HG02981 (cell line): ENCODE results near the gene HSPA1L.
"Not testable (repeated sequence)": the region's sequence is repeated elsewhere in the genome, so short reads cannot be mapped to it uniquely, and the experiment has no call there.

ENCODE experiments used
- ATAC-seq: cut with Tn5 transposase; IDR thresholded peaks from one replicate; pipeline ENCODE4 v1.9.1; 2021; ENCODE audit warnings: mild to moderate bottlenecking, moderate library complexity; ENCODE audit not compliant: unreplicated experiment

HSPA1L gene

DNA sequence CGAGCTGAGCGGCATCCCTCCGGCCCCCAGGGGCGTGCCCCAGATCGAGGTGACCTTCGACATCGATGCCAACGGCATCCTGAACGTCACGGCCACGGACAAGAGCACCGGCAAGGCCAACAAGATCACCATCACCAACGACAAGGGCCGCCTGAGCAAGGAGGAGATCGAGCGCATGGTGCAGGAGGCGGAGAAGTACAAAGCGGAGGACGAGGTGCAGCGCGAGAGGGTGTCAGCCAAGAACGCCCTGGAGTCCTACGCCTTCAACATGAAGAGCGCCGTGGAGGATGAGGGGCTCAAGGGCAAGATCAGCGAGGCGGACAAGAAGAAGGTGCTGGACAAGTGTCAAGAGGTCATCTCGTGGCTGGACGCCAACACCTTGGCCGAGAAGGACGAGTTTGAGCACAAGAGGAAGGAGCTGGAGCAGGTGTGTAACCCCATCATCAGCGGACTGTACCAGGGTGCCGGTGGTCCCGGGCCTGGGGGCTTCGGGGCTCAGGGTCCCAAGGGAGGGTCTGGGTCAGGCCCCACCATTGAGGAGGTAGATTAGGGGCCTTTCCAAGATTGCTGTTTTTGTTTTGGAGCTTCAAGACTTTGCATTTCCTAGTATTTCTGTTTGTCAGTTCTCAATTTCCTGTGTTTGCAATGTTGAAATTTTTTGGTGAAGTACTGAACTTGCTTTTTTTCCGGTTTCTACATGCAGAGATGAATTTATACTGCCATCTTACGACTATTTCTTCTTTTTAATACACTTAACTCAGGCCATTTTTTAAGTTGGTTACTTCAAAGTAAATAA, 2.2 kb upstream of the HSPA1L start:
- not testable (repeated sequence) for ATAC-seq

DNA sequence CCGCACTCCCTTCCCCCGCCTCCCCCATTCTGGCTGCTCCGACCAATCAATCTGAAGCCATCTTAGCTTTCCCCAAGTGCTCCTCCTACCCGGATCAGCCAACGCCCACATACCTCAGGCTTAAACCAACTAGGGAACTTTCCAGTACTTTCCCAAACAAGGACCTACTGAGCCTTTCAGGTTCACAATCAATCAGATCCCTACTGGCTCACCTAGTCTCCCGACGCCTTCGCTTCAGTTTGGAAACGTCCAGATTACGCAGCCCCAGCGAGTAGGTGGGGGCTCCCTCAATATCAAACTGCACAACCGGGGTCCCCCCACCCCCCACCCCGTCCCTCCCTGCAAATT, 432 bp downstream of the HSPA1L start:
- peak; percentile 41 for ATAC-seq

DNA sequence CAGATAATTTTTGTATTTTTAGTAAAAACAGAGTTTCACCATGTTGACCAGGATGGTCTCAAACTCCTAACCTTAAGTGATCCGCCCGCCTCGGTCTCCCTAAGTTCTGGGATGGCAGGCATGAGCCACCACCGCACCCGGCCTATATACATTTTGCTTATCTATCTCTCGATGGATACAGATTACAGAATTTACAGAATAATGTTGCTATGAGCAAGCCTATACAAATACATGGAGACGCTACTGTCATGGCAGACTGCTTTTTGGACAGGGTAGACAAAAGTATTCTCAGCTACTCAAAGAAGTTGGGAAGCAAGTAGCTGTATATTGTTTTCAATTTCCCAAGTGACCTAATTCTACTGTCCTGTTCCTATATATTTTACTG, 1.6 kb downstream of the HSPA1L start:
- ATAC-seq, result no peak

DNA sequence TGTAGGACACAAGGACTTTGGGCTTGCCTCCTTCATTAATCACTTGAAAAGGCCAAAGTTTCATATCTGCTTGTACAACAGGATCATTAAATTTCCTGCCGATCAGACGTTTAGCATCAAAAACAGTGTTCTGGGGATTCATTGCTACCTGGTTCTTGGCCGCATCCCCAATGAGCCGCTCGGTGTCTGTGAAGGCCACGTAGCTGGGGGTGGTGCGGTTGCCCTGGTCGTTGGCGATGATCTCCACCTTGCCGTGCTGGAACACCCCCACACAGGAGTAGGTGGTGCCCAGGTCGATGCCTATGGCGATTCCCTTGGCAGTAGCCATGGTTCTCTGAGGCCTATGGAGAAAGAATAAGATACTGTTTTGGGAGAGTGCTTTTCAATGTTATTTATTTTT, 3.4 kb downstream of the HSPA1L start:
- ATAC-seq, result no peak

DNA sequence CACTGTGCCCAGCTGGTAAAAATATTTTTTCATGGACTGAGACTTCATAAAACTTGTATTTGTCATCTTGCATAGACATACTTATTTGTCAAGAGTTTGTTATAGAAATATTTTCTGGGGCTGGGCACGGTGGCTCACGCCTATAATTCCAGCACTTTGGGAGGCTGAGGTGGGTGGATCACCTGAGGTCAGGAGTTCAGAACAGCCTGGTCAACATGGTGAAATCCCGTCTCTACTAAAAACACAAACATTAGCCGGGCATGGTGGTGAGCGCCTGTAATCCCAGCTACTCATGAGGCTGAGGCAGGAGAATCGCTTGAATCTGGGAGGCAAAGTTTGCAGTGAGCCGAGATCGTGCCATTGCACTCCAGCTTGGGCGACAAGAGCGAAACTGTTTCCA, 6.5 kb downstream of the HSPA1L start:
- not testable (repeated sequence) for ATAC-seq

DNA sequence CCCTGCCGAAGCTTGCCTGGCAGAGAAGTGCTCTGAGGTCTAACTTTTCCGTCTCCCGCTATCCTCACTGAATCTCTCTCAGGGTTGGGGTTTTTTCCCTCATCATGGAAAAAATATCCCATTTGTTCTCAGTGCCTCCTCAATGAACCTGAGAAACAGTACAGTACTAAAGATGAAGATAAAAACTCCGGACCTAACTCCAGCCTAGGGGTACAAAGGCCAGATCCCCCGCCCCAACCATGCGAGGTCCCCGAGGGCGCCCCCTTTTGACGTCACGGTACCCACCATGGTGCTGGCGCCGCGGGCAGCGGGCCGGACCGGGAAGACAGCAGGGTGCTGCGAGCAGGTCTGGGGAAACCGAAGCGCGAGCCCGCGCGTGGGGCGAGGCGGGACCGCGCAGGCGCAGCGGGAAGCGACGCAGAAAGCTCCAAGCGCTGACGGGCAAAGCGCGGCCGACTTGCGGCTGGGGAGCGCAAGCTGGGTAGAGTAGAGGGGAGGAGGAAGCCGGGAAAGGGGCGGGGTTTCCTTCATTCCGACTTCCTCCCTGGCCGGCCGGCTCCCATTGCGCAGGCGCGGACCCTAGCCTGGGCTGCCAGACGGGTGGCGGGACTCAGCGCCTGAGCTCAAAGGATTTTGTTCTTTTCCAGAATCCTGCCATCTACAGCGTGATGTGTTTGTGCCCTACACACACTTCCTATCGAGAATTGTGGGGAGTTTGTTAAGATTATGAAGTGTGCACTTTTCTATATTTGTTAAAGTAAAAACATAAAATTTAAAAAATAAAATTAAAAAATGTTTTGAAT, 8.4 kb downstream of the HSPA1L start, which contains the start of gene LSM2:
Gene LSM2 (minus strand): TSS at position 497 of the 803 bp plus-strand sequence. CDS start 209 bp downstream, at position 288.
- peak; percentile 78 for ATAC-seq

DNA sequence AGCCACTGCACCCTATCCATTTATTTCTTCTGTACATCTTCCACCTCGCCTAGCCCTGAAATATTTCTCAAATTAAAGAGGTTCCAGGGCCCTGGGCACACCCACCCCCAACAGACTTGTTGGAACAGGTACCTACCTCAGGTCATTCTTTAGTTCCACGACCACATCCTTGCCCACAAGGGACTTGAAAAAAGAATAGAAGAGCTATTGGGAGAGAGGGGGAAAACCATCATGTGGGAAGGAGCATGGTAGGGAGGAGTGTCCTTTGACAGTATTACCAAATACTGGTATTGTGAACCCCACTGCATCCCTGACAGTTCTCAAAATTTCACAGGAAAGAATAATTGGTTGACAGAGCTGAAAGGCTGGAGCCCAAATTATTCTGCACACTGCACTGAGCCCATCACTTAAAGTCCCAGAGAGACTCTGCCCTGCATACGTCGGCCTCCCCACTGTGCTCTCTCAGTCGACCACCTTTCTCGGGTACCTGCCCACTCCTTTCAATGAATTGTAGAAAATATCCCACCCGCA, 9.1 kb downstream of the HSPA1L start:
- ATAC-seq, result peak; percentile 19

DNA sequence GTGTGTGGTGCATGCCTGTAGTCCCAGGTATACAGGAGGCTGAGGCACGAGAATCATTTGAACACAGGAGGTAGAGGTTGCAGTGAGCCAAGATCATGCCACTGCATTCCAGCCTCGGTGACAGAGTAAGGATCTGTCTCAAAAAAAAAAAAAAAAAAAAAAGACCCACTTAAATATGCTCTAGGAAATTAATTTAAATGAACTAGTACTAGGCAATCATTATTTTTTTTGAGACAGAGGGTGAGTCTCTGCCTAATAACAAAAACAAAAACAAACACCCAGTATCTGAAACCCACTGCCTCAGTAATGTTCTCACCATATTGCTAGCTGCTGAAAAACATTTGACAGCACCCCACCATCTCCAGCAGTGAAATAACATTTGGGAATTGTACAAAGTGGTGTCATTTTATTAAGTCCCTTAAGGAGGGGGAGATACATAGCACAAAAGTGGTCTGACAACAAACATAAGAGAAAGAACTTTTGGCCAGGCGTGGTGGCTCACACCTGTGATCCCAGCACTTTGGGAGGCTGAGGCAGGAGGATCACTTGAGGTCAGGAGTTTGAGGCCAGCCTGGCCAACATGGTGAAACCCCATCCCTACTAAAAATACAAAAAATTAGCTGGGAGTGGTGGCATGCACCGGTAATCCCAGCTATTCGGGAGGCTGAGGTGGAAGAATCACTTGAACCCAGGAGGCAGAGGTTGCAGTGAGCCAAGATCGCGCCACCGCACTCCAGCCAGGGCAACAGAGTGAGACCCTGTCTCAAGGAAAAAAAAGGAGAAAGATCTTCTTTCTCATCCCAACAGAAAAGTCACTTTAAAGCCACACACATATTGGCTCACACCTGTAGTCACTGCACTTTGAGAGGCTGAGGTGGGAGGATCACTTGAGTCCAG, 13.8 kb downstream of the HSPA1L start:
- not testable (repeated sequence) for ATAC-seq

DNA sequence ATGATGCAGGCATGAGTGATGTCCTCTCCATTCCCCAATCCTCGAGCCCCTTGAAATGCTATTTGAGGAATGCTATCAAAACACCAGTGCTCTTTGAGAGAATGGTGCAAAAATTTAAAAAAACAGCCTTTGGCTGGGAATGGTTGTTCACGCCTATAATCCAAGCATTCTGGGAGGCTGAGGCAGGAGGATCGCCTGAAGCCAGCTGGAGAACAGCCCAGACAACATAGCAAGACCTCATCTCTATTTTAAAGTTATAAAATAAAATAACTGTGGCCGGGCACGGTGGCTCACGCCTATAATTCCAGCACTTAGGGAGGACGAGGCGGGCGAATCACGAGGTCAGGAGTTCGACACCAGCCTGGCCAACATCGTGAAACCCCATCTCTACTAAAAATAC, 15.3 kb downstream of the HSPA1L start:
- no peak for ATAC-seq

DNA sequence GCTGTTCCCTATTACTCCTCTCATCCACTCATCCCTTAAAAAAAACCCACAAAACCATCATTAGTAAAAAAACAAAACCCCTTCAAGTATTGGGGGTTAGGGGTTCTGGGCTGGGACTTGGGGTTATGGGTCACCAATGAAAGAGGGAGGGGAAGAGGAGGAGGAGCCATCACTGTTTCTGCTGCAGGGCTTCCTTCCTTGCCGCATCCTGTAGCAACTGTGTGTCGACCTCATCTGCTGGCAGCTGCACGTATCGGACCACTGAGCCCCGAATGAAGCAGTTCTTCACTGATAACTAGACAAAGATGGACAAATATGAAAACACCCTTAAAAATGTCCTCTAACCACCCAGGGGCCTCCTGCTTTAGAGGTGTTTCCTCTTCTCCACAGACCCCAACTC, 17.5 kb downstream of the HSPA1L start:
- ATAC-seq, result no peak

DNA sequence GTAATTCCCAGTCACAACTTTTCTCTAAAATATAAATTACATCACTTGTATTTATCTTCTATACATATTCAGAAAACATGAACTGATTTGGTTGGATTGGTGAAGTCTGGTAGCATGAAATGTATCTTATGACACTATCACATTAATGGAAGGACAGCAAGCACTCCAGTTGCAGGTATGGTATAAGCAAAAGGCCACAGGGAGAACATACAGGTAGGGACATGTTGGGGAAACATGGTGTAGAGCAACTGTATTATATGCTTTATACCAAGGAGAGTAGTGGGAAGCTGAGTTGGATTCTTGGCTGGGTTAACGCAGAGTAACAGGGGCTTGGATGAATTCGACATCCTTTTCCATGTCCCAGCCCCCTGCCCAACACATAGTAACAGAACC, 18.1 kb downstream of the HSPA1L start:
- ATAC-seq, result no peak

DNA sequence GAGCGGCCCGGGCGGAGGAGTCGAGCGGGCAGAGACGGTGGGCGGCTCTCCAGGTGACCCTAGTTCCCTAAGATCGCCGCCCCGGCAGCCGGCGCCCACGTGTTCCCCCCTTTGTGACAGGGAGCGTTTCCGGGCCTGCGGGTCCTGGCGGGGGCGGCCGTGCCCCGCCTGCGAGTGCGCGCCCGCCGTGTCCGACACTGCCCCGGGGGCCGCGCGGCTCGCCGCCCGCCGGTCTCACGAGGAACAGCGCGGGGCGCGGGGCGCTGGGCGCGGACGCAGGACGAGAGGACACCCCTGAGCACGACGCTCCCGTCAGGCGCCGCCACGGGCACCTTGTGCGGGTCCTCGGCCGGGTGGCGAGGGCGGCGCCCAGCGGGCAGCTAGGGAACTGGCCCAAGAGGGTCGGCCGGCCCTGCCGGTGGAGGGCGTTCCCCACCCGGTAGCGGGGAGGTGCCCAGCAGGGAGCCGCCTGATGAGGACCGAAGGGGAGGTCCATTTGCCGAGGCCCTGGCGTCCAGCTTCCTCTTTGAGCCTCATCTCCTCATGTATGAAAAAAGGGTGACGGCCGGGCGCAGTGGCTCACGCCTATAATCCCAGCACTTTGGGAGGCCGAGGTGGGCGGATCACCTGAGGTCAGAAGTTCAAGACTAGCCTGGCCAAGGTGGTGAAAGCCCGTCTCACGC, 19.3 kb downstream of the HSPA1L start, which contains the start of gene VARS1:
Gene VARS1 (minus strand): TSS at position 137 of the 683 bp plus-strand sequence. CDS start 535 bp downstream, outside the sequence.
- peak; percentile 79 for ATAC-seq

DNA sequence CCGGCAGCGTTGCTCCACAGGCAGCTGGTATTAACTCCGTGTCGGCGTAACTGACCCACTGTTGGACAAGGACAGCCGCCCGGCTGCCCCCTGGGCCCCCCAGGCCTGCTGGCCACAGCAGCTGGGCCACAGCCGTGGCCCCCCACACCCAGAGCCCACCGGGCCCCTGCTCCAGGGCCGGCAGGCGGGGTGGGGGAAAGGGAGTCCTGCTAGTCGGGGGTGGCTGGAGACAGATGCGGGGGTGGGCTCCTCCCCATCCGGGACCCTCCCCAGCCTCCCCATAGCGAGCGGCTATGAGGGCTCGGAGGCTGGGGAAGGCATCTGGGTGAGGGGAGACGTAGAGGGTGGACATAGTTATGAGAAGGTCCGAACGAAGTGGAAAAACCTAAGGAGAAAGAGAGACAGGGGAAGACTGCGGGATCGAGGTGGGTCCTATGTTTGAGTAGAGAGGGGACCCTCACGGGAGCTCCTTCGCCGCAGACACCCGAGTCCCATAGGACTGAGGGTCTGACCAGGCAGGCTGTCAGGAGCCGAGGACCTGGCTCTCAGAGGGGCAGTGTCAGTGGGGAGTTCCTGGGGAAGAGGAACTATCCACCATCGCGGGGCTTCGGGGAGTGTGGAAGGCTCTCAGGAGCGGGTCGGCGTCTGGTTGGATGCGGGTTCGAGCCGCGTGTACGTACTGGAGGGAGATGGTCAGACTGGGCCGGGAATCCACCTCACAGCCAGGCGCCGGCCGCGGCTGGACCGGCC, 20.0 kb downstream of the HSPA1L start:
- peak; percentile 17 for ATAC-seq

DNA sequence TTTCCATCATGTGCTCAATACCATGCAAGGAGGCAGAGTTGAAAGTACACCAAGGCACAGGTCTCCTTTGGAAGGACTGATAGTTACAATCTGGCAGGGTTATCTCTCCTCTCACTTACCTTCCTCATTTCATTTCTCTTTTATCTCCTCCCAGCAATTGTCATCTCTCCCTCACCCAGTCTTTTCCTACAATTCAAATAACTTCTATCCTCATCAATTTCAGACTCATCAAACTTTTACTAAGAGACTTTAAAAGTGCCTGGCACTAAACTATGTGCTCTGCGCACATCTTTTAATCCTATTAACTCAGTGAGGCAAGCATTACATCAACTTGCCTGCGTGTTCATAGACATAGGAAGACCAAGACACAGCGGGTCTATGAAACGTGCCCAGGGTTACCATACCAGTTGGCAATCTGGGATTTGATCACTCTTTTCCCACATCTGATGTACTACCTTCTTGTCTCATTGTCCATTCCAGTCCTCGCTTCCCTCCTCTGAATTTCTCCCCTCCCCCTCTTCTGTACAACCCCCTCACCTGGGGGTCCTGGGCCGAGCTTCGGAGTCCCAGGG, 20.7 kb downstream of the HSPA1L start:
- no peak for ATAC-seq

DNA sequence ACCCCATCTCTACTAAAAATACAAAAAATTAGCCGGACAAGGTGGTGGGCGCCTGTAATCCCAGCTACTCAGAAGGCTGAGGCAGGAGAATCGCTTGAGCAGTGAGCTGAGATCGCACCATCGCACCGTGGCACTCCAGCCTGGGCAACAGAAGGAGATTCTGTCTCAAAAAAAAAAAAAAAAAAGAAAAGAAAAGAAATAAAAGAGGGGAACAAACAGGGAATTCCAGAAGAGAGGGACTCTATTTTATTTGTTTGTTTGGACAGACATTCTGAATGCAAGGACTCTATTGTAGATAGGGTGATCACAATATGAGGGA, 21.2 kb downstream of the HSPA1L start:
- not testable (repeated sequence) for ATAC-seq

DNA sequence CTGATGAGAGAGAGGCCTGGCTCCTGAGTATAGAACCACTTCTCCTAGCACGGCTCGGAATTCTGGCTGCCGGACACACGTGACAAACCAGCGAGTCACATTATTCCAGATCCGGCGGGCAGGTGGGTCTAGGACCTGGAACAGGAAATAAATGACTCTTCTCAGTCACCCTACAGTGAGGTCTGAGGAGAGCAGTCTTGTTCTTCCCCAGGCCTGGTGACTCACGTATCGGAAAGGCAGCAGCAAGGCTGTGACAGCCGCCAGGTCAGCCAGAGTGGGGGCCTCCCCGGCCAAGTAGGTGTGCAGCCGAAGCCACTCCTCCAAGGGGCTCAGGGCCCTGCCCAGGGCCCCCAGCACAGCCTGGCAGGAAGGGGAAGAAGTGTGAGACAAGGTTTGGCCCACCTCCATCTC, 22.3 kb downstream of the HSPA1L start:
- ATAC-seq, result no peak

DNA sequence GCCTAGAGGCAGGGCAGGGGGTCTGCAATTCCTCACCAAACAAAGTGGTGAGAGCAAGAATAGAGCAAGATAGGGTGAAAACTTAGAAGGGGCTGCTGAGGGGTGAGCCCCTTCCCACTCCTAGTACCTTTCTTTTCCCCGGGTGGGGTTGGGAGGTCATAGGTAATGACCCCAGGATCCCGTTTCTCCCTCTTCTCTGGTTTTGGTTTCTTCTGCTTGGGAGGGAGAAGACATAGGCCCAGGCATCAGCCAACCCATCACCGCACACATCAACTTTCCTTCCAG, 23.1 kb downstream of the HSPA1L start:
- ATAC-seq, result no peak

DNA sequence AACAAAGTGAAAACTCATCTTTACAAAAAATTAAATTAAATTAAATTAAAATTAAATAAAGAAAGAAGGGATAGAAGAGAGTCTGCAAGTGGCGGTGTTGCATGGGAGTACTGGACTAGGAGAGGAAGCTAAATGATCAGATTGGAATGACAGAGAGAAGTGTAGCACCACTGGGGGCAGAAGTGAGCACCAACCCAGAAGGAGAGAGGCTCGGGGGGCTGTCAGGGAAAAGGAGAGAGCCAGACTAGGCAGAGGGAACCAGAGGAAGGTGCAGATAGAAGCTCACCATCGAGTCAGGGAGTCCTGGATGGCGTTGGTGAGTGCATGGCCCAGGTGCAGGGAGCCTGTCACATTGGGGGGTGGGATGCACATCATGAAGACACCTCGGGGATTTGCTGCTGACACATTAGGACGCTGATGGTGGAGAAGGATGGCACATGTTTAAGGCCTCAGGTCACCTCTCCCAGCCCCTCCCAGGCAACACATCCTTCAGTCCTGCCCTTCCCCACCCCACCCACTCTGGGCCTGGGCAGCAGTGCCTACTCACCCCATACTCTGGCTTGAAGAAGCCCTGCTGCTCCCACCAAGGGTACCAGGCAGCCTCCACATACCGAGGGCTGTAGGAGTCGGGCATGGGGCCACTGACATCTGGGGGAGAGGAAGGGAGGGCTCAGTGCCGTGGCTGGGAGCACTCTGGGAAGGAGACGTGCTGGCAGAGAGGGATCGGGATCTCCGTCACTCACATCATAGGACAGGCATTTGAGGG, 23.6 kb downstream of the HSPA1L start:
- ATAC-seq, result no peak

DNA sequence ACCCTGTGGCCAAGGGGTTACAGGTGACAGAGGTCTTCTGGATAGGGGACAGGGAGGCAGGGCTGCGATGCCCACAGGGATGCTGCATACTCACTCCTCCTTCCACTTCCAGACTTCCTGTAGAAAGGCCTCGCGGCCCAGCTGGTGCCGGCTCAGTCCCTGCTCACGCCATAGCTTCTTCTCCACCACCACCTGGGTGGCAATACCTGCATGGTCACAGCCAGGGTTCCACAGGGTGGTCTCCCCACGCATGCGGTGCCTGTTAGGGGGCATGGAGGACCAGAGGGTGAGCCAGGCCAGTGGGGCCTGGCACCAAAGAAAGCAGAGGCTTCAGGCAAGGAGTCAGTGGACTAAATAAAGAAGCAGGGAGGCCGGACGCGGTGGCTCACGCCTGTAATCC, 29.6 kb downstream of the HSPA1L start:
- no peak for ATAC-seq
